Keratinocyte (primary cell): ENCODE measurements around the gene LVRN. TPM values are rescaled to one million over a fixed set of nuclear protein-coding genes. Genes with fewer than 3 reads are reported as not detected.

Experiments
- DNase-seq: peaks from one replicate; pipeline ENCODE4 v3.0.0-alpha.2; 2011; ENCODE audit warnings: low read depth, missing footprints, low spot score
- FAIRE-seq: peaks from 2 replicates; lab custom pipeline; 2011; peaks lifted over from hg19 to GRCh38; lab: Jason Lieb, UNC
- H2AFZ ChIP-seq: 2 replicates; pipeline ENCODE4 v1.6.0; 2012; ENCODE audit warnings: low read length, control low read depth, inconsistent platforms; ENCODE audit not compliant: control insufficient read depth
- H3K27ac ChIP-seq: 2 replicates; pipeline ENCODE4 v1.5.1; 2011; ENCODE audit warnings: low read length; ENCODE audit not compliant: control insufficient read depth, insufficient read depth
- H3K27me3 ChIP-seq: 3 replicates; pipeline ENCODE4 v1.6.0; 2011; ENCODE audit warnings: low read length; ENCODE audit not compliant: control insufficient read depth, insufficient read depth; ENCODE audit errors: extremely low read depth
- H3K36me3 ChIP-seq, 2 experiments: 2 replicates in 1 of 2; 3 replicates in 1 of 2; pipeline ENCODE4 v1.5.1; 2011; ENCODE audit warnings: low read length in 2 of 2, mild to moderate bottlenecking in 1 of 2; ENCODE audit not compliant: control insufficient read depth in 2 of 2, insufficient read depth in 2 of 2; ENCODE audit errors: extremely low read depth in 1 of 2
- H3K4me1 ChIP-seq: 3 replicates; pipeline ENCODE4 v1.5.1; 2011; ENCODE audit warnings: low read length; ENCODE audit not compliant: control insufficient read depth, insufficient read depth; ENCODE audit errors: extremely low read depth
- H3K4me2 ChIP-seq: 3 replicates; pipeline ENCODE4 v1.6.0; 2011; ENCODE audit warnings: low read depth, low read length; ENCODE audit not compliant: control insufficient read depth, insufficient read depth; ENCODE audit errors: extremely low read depth
- H3K4me3 ChIP-seq, 3 experiments: fragments of 200-600 bp in 1 of 3; sonication (generic) in 1 of 3; 2 replicates in 2 of 3; 3 replicates in 1 of 3; pipeline ENCODE4 v1.5.1; 2011 to 2016; ENCODE audit warnings: low read length in 3 of 3, mild to moderate bottlenecking in 3 of 3, control low read depth in 2 of 3, inconsistent platforms in 1 of 3, low read depth in 1 of 3, mixed read lengths in 1 of 3, mixed run types in 1 of 3, moderate library complexity in 1 of 3; ENCODE audit not compliant: control insufficient read depth in 2 of 3, insufficient read depth in 2 of 3; ENCODE audit errors: extremely low read depth in 1 of 3
- H3K79me2 ChIP-seq: 2 replicates; pipeline ENCODE4 v1.6.0; 2012; ENCODE audit warnings: low read length; ENCODE audit not compliant: control insufficient read depth, insufficient read depth
- H3K9ac ChIP-seq: 3 replicates; pipeline ENCODE4 v1.6.0; 2011; ENCODE audit warnings: low read length; ENCODE audit not compliant: control insufficient read depth, insufficient read depth; ENCODE audit errors: extremely low read depth
- H3K9me1 ChIP-seq: 3 replicates; pipeline ENCODE4 v1.6.0; 2011; ENCODE audit warnings: low read length; ENCODE audit not compliant: control insufficient read depth, insufficient read depth; ENCODE audit errors: extremely low read depth
- H3K9me3 ChIP-seq: 2 replicates; pipeline ENCODE4 v1.5.1; 2012; ENCODE audit warnings: low read depth, low read length; ENCODE audit not compliant: control insufficient read depth
- H4K20me1 ChIP-seq: 3 replicates; pipeline ENCODE4 v1.6.0; 2011; ENCODE audit warnings: low read length; ENCODE audit not compliant: control insufficient read depth, insufficient read depth; ENCODE audit errors: extremely low read depth
- CTCF ChIP-seq, 3 experiments: IDR thresholded peaks in 1 of 3; conservative IDR thresholded peaks in 1 of 3; optimal IDR thresholded peaks in 1 of 3; 2 replicates in 2 of 3; 3 replicates in 1 of 3; pipeline versions ENCODE3 to v1.5.1; 2011; ENCODE audit warnings: low read length in 3 of 3, mild to moderate bottlenecking in 3 of 3, moderate library complexity in 2 of 3, control low read depth in 1 of 3, inconsistent platforms in 1 of 3; ENCODE audit not compliant: insufficient read depth in 2 of 3; ENCODE audit errors: extremely low read depth in 1 of 3
- EZH2 ChIP-seq: IDR thresholded peaks from one replicate; pipeline ENCODE4 v1.6.1; 2012; ENCODE audit warnings: inconsistent platforms, mild to moderate bottlenecking, low read length, moderate library complexity
- dilution Hi-C: fragments of 300-500 bp; cut with MboI; formaldehyde crosslinking; loops from one replicate; pipeline ENCODE4 v1.7.0; 2020; ENCODE audit warnings: low sequenced_read_pairs; ENCODE audit not compliant: extremely low pct_ligation_motif_present
- polyA plus RNA-seq, 5 experiments: library from polyadenylated mRNA; depleted of rRNA in 3 of 5; stranded (reverse) in 3 of 5; stranded (forward) in 1 of 5; unstranded in 1 of 5; fragments of >200 nt; gene quantifications; 1 replicate in 1 of 5; 2 replicates in 3 of 5; 3 replicates in 1 of 5; pipeline versions ENCODE4 v1.2.1 to v1.2.3, GENCODE V29; 2011 to 2012; ENCODE audit warnings: missing spikeins in 2 of 5, low read depth in 1 of 5, low replicate concordance in 1 of 5

The LVRN gene
- polyA plus RNA-seq, 1 donor (not counting 4 experiments of a cell fraction or from before 2014, with no cell fraction given) = 0.08 TPM

- dilution Hi-C loops = no loop called here
- H3K79me2 ChIP-seq = no peaks in the 10 kb centered on the region
- no peak for FAIRE-seq
These were observed 9.7 kb upstream of the LVRN start for GRCh38 chr5:115952588-115952987.

GRCh38 chr5:115954144-115954543 lies 8.1 kb upstream of the LVRN start:
- TF ChIP-seq EZH2 (no peak), CTCF (optimal IDR thresholded peaks at IDR 0.05 in 1 of 3, IDR thresholded peaks at IDR 0.05 in 1 of 3, conservative IDR thresholded peaks at IDR 0.05 in 1 of 3; ENCODE audit: extremely low read depth in 1 of 3, insufficient read depth in 2 of 3, low read length in 3 of 3) (no peak)
- no peak overlapping the region for H3K9ac ChIP-seq
- no peak overlapping the region for H2AFZ ChIP-seq
- H3K4me3 ChIP-seq = no peak overlapping the region
- no peaks in the 10 kb centered on the region for H3K79me2 ChIP-seq
- H3K27me3 ChIP-seq = peaks cover 4% of the 10 kb centered on the region
- H4K20me1 ChIP-seq = no peaks in the 10 kb centered on the region
- H3K4me2 ChIP-seq = no peak overlapping the region
- dilution Hi-C loops = no loop called here
- no peak overlapping the region for H3K27ac ChIP-seq
- H3K9me3 ChIP-seq = no peaks in the 10 kb centered on the region
- no peak for FAIRE-seq
- DNase-seq = no peak
- H3K36me3 ChIP-seq = no peaks in the 10 kb centered on the region
- no peaks in the 10 kb centered on the region for H3K4me1 ChIP-seq
- no peaks in the 10 kb centered on the region for H3K9me1 ChIP-seq

More at GRCh38 chr5:115952588-115952987, 9.7 kb upstream of the LVRN start:
- Histone ChIP-seq H3K27ac (no peak overlapping the region), H3K4me1 (no peaks in the 10 kb centered on the region), H3K9ac (no peak overlapping the region), H3K27me3 (no peaks in the 10 kb centered on the region), H3K9me3 (no peaks in the 10 kb centered on the region), H3K4me2 (no peak overlapping the region), H2AFZ (no peak overlapping the region), H3K9me1 (no peaks in the 10 kb centered on the region), H3K36me3 (no peaks in the 10 kb centered on the region), H3K4me3 (no peak overlapping the region), H4K20me1 (no peaks in the 10 kb centered on the region)
- no peak for DNase-seq
- no peak for TF ChIP-seq CTCF (optimal IDR thresholded peaks at IDR 0.05 in 1 of 3, IDR thresholded peaks at IDR 0.05 in 1 of 3, conservative IDR thresholded peaks at IDR 0.05 in 1 of 3; ENCODE audit: extremely low read depth in 1 of 3, insufficient read depth in 2 of 3, low read length in 3 of 3)
- no peak for TF ChIP-seq EZH2
